ENCODE measurements around the gene SLC9C1.

SLC9C1 gene

DNA sequence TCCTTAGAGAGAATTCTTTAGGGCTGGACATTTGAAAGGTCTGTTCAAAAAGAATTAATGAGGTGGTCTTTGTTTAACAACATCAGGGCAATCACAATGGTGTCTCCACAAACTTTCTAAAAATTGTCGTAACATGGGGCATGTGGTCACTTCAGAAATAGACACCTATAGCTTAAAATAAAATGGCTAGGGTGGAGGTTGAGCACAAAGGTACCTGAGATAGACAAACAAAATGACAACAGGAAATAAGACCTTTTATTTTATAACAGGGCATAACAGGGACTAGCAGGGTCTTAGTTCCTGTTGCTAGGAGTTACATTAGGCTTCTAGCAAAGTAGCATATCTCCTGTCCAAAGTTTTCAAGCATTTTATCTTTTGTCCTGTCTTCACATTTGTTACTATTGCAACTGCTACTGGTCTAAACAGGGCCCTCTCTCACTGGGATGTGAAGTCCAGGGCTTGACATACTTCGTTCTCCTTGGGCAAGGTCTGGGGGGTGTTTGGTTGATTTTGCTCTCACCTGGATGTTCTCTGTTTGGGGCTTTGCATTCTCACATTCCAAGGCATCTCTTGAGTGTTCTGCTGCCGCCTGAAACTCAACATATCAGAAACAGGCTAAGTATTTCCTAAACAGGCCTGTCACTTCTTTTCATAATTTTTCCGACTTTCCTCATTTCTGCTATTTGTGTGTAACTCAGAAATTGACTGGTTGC, 163.9 kb downstream of the SLC9C1 start:
- no peak for DNase-seq

DNA sequence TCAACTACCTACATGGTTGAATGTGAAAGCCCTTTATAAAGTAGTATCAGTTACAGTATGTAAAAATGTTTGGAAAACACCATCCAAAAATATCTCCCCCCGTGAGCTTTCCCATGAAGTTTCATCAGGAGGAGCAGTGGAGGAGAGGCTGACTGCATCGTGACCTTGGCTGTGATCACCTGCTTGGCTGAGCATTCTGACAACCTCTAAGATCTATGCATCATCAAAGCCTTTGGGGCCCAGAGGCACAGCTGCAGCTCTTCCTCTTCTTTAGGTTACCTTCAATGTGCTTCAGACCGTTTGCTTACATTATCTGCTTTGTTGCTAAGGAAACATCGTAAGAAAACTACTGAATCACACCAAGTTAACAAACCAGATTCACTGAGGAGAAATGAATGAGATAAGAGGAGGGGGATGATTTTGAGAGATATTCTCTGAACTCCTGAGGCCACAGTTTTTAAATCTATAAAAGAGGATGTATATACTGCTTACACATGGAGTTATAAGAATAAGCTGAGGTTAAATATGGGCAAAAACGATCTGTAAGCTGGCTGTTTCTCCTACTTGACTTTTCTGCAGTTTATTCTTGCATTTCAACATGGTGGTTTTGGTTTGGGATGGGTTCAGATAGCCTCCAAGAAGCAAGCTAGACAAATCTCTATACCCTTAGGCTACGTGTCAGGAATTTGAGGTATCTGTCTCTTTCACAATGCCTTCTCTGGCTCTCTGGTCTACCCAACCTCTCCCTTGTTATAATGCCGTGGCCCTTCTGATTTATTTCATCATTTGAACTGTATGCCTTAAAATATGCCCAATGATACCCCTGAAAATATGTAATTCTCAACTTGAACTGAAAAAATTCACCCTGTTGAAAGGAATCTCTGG, 164.9 kb downstream of the SLC9C1 start:
- DNase-seq, result no peak

DNA sequence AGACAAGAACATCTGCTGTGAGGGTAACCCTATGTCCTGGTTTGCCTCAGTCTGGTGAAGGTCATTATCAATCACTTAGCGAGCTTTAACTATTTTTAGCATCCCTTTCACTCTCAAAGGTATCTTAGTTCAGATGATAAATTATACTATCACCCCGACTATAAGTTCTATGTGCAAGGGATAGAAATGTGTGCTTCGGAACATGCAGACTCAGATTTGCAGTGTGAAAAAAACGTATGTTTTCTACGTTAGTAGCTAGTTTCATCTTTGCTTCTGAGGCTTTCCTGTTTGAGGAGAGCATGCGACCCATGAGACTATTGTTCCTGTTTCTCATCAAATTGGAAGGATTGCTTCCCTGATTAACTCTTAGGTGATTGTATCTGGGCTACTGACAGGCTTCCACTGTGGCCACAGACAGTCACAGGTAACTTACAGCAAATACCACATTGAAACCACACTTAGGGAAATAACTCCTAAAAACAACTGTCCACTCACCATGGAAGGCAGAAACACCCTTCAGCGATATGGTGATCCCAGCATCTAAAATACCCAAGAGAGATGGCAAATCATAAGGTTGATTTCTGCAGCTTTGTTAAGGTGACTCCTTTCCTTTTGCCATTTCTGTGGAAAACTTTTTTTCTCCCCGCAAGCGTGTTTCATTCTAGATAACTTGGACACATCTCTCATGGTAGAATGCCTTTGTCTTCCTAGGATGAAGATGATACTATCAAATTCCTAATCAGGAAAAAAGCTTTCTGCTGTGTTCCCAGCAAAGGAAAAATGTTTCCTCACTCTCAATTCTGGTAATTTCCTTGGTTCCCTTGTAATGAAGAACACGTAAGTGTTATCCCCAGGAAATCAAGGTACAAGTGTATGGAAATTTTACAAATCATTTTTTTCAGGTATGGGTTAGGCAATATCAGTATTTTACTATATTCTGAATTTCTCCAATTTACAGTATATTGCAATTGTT, 166.2 kb downstream of the SLC9C1 start:
- no peak for DNase-seq

DNA sequence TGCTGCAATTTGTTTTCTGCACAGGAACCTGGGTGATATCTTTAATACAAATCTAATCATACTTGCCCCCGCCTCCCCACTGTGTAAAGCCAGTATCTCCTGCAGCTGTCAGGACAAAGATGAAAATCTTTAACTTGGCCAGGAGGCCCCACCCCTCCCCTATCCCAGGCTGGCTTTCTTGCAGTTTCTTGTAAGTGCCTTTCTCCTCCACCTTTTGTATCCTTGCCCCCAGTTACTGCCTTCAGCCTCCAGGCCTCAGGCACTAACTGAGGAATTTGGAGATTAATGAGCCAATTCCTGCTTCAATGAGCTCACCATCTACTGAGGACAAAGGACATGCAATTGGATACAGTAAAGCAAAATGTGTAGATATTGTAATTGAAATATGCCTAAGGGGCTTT, 167.5 kb downstream of the SLC9C1 start:
- DNase-seq, result no peak

DNA sequence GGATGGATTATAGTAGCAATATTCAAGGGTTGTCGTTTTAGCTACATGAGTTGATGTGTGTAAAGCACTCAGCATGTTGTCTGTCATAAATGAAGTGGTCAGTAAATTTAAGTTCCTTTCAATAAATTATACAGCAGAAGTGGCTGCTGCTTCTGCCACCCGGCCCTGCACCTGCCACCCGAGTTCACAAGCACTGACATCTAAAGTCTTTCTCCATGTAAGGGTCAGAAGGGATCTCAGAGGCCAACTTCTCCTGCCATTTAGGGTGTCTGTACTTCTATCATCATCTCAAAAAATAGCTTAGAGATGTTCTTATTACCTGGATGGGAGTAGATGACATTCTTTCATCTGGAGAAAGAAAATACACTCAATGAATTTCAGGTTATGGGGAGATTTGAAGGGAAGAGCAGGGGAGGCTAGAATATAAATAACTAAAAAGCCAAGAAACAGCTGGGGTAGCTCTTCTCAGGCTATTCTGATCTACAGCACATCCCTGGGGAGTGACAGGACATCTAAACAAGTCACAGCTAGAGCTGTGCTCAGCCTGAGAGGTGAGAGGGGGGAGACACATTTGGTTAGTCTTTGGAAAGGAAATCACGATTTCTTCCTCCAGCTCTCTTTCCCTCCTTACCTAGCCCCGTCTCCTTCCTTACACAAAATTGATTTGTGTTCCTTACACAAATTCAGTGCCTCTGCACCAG, 169.0 kb downstream of the SLC9C1 start:
- DNase-seq, result no peak

DNA sequence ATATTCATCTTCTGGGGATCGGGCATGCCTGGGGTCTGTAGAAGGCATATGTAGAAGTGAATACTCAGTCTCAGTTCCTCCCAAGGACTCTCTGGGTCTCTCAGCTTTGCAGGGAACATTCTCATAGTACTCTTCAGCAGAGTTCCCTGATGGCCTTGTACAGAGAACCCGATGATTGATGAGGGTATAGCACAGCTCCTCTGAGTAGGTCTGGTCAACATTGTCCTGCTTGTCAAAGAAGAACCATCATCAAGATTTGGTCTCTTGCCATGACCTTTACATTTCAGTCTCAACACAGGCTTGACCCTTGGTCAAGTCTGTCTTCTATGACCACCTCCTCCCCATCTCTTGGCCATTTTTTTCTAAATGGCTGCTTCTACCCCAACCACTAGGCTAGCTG, 170.5 kb downstream of the SLC9C1 start:
- no peak for DNase-seq

DNA sequence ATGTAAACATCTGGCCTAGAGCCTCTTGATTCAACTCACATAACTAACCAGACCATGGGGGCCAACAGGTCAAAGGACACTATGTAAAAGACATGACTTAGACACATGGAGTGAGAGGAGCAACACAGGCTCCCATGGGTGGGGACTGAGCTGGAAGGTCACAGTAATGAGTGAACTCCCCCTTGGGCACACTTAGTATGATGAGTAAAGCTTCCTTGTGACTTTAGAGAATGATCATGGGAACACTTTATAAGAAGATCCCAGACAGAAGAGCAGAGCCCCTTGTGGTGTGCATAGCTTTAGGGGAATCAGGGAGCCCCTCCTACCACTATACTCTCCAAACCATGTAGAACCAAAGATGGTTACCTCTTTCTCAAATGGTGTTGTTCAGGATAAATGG, 171.1 kb downstream of the SLC9C1 start:
- DNase-seq, result no peak

DNA sequence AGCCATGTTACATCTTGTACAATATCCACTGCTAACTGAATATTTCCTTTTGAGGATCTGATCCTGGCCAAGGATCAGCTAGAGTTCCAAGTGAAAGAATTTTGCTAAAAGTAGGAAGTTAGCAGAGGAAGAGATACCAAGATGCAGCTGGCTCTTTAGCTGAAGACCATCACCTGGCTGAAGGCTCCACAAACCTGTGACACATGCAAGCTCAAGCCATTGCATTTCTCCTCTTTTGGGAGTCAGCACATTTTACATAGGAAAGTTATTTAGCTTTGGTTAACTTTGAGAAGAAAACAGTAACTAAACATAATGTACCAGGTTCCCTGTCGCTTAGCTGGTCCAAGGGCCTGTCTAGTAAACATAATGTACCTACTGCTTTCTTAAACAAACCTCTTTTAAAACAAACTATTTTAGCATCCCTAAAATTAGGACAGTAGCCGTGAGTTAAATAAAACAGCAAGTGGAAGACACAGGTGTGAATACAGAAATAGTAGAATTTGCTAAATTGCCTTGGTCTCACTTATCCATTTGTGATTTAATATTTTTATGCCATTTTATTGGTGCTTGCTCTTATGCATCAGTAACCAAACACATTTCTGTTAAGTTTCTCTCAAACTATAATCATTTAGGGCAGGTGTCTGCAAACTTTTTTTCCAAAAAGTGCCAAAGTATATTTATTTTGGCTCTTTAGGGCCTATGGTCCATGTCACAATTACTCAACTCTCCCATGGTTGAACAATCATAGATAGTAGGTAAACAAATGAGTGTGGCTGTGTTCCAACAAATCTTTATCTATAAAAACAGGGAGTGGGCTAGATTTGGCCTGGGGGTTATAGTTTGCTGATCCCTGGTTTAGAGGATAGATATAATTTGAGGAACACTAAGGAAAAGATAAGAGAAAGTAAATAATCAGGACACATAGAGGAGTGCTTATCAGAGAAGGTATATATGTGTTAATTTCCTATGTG, 172.2 kb downstream of the SLC9C1 start:
- DNase-seq, result no peak

GRCh38 chr3:112119962-112120836, 173.8 kb downstream of the SLC9C1 start:
- DNase-seq, result no peak

- DNase-seq, result no peak
Observed at GRCh38 chr3:112117841-112118571, 176.0 kb downstream of the SLC9C1 start.

DNA sequence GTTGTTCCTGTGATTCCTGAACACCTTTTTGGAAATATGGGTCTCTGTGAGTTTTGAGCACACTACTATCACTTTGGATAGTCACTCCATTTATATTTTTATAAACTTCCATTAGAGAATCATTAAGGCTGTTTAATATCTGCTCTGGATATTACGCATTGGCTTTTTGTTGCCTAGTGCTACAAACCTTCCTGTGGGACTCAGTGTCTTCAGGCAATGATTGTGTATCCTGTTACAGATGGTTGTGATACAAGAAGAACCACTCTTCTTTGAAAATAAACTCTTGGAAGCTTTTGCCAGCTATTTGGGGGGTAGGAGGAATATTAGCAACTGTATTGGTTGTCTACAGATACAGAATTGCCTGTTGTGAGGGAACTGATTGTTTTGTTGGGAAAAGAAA, 176.6 kb downstream of the SLC9C1 start:
- DNase-seq, result no peak

DNA sequence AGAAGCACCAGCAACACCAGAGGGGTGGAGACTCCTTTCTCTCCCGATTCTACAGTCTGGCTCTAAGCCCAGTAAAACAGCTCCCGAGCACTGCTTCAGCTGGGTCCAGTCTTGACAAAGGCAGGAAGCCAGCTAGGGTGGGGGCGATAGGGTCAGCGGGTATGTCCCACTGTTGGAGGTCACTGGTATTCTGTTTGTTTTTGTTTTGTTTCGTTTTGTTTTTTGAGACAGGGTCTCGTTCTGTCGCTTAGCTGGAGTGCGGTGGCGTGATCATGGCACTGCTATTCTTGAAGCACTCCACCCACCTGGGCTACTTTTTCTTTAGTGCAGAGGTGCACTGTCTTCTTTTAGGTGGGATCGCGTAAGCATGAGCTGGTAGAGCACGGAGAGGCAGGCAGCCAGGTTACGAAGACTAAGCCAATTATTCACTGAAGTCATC, 177.2 kb downstream of the SLC9C1 start:
- DNase-seq, result no peak

DNA sequence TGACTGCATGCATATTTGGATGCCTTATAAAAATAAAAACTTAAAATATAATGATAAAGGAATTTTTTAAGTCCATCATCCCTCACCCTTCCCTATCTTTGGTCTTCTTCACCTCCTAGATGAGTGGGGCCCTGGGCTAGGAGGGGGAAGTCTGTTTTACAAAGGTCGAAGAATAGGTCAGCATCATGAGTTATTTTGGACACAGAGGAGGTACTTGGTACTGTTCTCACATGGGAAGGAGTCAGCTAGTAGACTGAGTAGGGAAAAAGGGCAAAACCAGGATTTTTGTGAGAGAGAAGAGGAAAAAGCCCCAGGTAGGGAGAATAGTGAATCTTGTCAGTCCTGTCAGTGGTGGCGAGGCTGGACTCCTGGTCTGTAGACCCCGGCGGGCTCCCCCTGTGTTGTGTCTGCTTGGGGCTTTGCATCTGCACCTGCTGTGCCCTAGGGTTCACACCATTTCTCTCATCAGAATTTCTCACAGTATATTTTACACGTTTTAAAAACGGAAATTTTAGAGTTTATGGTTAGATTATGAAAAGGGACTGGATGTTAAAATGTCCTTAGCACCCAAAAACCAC, 178.1 kb downstream of the SLC9C1 start:
- no peak for DNase-seq

DNA sequence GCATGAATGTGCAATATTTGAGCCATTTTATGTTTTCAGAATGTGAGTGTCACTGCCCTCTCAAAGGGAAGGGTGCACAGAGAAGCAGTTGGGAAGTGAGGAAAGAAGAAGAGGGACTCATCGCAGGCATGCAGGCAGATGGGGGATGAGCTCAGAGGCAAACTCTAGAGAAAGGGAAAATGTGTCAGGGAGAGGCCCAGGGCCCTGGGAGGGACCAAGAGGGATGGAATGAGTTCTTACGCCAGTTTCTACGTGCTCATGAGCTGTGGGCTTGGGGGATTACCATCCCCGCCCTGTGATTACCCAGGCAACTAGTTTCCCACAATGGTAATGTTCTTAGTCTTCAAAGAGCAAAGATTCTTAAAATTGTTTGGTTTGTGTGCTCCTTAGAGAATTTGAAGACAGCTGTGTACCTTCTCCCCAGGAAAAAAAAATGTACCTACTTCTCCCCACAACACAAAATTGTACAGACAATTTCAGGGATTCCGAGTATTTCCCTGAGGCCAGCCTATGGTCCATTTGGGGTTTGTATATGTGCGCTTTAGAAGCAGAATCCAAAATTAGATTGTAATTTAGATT, 178.8 kb downstream of the SLC9C1 start:
- no peak for DNase-seq

DNA sequence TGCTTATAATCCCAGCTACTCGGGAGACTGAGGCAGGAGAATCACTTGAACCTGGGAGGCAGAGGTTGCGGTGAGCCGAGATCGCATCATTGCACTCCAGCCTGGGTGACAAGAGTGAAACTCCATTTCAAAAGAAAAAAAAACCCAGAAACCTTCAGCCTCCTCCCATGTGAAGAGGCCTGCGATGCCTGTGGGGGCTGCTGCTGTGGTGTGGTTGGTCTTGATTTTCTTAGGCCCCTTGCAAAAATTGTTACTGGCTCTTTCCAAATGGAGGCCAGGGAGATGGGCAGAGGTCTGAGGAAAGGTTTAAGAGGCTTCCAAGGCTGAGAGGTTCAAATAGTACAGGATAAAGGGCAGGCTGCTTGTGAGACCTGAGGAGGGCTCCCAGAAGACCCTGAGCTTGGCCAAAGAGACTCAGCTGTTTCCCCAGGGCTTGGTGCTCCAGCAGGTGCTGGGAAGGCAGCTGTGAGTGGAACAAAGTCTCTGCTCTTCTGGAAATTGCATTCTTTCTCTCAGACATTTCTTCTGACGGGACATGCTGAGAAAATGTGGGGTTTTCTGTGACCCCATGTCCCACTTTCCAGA, 179.3 kb downstream of the SLC9C1 start:
- no peak for DNase-seq

DNA sequence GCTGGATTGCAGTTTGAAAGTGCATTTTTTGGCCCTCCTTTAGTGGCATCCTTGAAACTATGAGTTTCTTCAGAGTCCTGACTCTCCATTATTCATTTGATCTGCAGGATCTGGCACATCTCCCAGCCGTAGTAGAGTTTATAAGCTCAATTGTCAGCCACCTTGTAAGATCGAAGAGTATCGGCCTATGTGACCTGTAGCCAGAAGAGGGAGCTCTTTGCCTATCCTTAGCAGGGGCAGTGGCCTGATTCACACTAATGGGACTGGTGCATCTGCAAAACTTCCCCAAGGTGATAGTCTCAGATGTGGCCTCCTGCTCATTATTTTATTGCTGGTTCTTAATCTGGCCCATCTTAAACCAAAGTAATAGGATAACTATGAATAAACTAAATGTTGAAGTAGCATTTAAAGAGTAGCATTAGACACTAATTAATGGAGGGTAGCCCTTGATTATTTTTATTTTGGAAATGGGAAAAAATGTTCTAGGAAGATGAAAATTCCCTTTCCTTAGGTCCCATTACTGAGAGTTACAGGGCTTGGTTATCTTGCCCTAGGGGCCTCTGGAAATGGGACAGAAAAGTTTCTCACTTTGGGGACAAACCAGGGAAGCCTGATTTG, 182.1 kb downstream of the SLC9C1 start:
- DNase-seq, result no peak

- DNase-seq, result no peak
Observed at GRCh38 chr3:112109322-112109721, 184.7 kb downstream of the SLC9C1 start.

- no peak for DNase-seq
Observed at GRCh38 chr3:112104774-112105173, 189.2 kb downstream of the SLC9C1 start.

Data from 8988T (cell line).